RWPE2 (cell line): ENCODE measurements around the gene MMP20.

Experiments used
- ATAC-seq: fragments of 200-7000 bp; cut with Tn5 transposase; 3 replicates; pipeline ENCODE4 v1.9.1; 2021; ENCODE audit warnings: low read depth
- DNase-seq: peaks from one replicate; pipeline ENCODE4 v3.0.0-alpha.2; 2020; ENCODE audit warnings: low spot score
- H3K27ac ChIP-seq: fragments of 450-650 bp; 2 replicates; pipeline ENCODE4 v1.5.1; 2017; ENCODE audit warnings: mild to moderate bottlenecking; ENCODE audit not compliant: poor library complexity, severe bottlenecking
- H3K27me3 ChIP-seq: fragments of 250-450 bp; sonication (Bioruptor Pico); 2 replicates; pipeline ENCODE4 v1.5.1; 2021; ENCODE audit warnings: mild to moderate bottlenecking, moderate library complexity; ENCODE audit not compliant: insufficient read depth, poor library complexity, severe bottlenecking
- H3K36me3 ChIP-seq: fragments of 250-450 bp; sonication (Bioruptor Pico); 2 replicates; pipeline ENCODE4 v1.5.1; 2020; ENCODE audit warnings: low read depth, mild to moderate bottlenecking, moderate library complexity
- H3K4me1 ChIP-seq: fragments of 250-450 bp; sonication (Bioruptor Pico); 2 replicates; pipeline ENCODE4 v1.5.1; 2021; ENCODE audit warnings: mild to moderate bottlenecking, moderate library complexity; ENCODE audit not compliant: insufficient read depth, poor library complexity, severe bottlenecking
- H3K4me3 ChIP-seq: fragments of 250-450 bp; sonication (Bioruptor Pico); 2 replicates; pipeline ENCODE4 v1.5.1; 2021; ENCODE audit warnings: mild to moderate bottlenecking, moderate library complexity; ENCODE audit not compliant: severe bottlenecking
- H3K9me3 ChIP-seq: fragments of 250-450 bp; sonication (Bioruptor Pico); 2 replicates; pipeline ENCODE4 v1.5.1; 2021; ENCODE audit warnings: mild to moderate bottlenecking, moderate library complexity; ENCODE audit not compliant: severe bottlenecking
- TF ChIP-seq, protein P1 (sequence below): fragments of 450-650 bp; IDR thresholded peaks from one replicate; pipeline ENCODE4 v1.5.1; 2017; ENCODE audit warnings: mild to moderate bottlenecking, moderate library complexity; ENCODE audit not compliant: poor library complexity, severe bottlenecking

Gene MMP20

GRCh38 chr11:102653744-102654291, 28.7 kb upstream of the MMP20 start:
- no peak for ATAC-seq
- H3K27ac ChIP-seq = no peak overlapping the region
- peaks cover 3% of the 10 kb centered on the region for H3K9me3 ChIP-seq
- DNase-seq = no peak
- no peaks in the 10 kb centered on the region for H3K27me3 ChIP-seq
- H3K4me3 ChIP-seq = no peak overlapping the region
- no peaks in the 10 kb centered on the region for H3K36me3 ChIP-seq
- TF ChIP-seq, protein P1, sequence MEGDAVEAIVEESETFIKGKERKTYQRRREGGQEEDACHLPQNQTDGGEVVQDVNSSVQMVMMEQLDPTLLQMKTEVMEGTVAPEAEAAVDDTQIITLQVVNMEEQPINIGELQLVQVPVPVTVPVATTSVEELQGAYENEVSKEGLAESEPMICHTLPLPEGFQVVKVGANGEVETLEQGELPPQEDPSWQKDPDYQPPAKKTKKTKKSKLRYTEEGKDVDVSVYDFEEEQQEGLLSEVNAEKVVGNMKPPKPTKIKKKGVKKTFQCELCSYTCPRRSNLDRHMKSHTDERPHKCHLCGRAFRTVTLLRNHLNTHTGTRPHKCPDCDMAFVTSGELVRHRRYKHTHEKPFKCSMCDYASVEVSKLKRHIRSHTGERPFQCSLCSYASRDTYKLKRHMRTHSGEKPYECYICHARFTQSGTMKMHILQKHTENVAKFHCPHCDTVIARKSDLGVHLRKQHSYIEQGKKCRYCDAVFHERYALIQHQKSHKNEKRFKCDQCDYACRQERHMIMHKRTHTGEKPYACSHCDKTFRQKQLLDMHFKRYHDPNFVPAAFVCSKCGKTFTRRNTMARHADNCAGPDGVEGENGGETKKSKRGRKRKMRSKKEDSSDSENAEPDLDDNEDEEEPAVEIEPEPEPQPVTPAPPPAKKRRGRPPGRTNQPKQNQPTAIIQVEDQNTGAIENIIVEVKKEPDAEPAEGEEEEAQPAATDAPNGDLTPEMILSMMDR = no peak
- no peaks in the 10 kb centered on the region for H3K4me1 ChIP-seq

GRCh38 chr11:102647430-102647829, 22.3 kb upstream of the MMP20 start:
- Histone ChIP-seq H3K9me3 (no peaks in the 10 kb centered on the region), H3K4me3 (no peak overlapping the region), H3K36me3 (no peaks in the 10 kb centered on the region), H3K4me1 (no peaks in the 10 kb centered on the region), H3K27me3 (no peaks in the 10 kb centered on the region), H3K27ac (no peak overlapping the region)
- TF ChIP-seq, protein P1 = no peak
- DNase-seq (no peak), ATAC-seq (no peak)

- Histone ChIP-seq H3K27me3 (no peaks in the 10 kb centered on the region), H3K27ac (no peak overlapping the region), H3K4me1 (no peaks in the 10 kb centered on the region), H3K4me3 (no peak overlapping the region), H3K9me3 (no peaks in the 10 kb centered on the region), H3K36me3 (no peaks in the 10 kb centered on the region)
- DNase-seq (no peak), ATAC-seq (no peak)
- TF ChIP-seq, protein P1 = no peak
Observed at GRCh38 chr11:102643941-102644340, 18.8 kb upstream of the MMP20 start.

GRCh38 chr11:102640946-102641345, 15.8 kb upstream of the MMP20 start:
- no peak overlapping the region for H3K4me3 ChIP-seq
- TF ChIP-seq, protein P1 = no peak
- H3K36me3 ChIP-seq = no peaks in the 10 kb centered on the region
- H3K4me1 ChIP-seq = peaks cover 3% of the 10 kb centered on the region
- H3K9me3 ChIP-seq = no peaks in the 10 kb centered on the region
- DNase-seq = no peak
- ATAC-seq = no peak
- H3K27me3 ChIP-seq = no peaks in the 10 kb centered on the region
- H3K27ac ChIP-seq = no peak overlapping the region

DNA sequence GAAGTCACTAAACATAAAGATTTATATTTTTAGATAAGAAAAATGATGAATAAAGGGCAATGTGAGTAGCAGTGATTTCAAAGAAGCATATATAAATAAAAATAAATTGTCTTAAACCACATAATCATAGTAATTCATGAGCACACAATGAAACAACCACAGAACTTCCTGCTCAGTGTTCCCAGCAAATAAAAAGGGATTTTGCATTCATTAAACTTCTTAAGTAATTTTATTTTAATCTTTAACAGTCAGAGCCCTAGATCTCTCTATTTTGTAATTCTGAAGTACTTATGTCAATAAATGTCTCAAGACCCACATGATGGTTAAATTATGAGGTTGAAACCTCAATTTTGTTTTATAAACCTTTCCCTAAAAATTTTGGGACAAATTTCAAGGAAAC, 14.5 kb upstream of the MMP20 start:
- no peaks in the 10 kb centered on the region for H3K27me3 ChIP-seq

More for the DNA sequence above, 14.5 kb upstream of the MMP20 start:
- Histone ChIP-seq H3K4me3 (no peak overlapping the region), H3K36me3 (no peaks in the 10 kb centered on the region), H3K4me1 (peaks cover 3% of the 10 kb centered on the region), H3K9me3 (no peaks in the 10 kb centered on the region), H3K27ac (no peak overlapping the region)
- no peak for DNase-seq
- no peak for ATAC-seq
- TF ChIP-seq, protein P1 = no peak
